ENCODE results near the gene PLA2G2C.

DNA sequence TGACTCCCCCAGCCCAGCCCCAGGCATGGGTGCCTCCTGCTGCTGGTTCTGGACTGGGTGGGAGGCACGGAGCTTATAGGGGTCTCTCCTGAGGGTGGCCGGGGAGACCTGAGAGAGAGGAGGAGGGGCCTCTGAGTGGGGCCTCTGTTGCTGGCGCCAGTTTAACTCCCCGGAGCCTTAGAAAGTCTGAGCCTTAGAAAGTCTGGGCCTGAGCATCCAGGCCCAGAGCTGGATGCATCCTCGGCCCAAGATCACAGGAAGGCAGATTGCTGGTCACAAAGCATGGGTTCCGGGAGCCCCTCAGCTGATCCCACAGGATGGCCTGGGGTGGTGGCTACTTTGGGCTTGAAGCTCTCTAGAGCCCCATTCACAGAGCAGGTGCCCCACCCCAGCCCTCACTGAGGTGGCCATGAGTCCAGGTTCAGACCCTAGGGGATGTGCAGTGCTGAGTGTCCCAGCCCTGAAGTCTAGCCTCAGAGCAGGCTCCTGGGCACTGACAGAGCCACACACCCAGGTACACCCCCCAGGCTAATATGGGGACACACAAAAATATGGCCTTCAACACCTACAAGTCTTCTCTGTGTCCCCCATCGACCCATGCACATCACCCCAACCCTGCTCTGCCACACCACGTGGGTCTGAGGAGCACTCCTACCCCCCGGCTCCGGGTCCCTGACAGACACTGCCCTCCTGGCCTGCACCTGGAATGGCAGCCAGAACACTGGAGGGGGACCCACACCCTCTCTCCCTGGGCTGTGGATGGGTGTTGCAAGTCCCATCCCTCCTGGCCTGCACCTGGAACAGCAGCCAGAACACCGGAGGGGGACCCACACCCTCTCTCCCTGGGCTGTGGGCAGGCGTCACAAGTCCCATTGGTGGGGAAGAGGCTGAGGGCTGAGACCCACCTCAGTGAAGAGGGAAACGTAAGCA is 37.5 kb downstream of the PLA2G2C start:
- TF ChIP-seq POLR2A (IDR thresholded peaks at IDR 0.05) (no peak), EP300 (IDR thresholded peaks at IDR 0.05) (no peak)
- TF ChIP-seq, protein P1, sequence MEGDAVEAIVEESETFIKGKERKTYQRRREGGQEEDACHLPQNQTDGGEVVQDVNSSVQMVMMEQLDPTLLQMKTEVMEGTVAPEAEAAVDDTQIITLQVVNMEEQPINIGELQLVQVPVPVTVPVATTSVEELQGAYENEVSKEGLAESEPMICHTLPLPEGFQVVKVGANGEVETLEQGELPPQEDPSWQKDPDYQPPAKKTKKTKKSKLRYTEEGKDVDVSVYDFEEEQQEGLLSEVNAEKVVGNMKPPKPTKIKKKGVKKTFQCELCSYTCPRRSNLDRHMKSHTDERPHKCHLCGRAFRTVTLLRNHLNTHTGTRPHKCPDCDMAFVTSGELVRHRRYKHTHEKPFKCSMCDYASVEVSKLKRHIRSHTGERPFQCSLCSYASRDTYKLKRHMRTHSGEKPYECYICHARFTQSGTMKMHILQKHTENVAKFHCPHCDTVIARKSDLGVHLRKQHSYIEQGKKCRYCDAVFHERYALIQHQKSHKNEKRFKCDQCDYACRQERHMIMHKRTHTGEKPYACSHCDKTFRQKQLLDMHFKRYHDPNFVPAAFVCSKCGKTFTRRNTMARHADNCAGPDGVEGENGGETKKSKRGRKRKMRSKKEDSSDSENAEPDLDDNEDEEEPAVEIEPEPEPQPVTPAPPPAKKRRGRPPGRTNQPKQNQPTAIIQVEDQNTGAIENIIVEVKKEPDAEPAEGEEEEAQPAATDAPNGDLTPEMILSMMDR (IDR thresholded peaks at IDR 0.05) = no peak
